Colon (tissue), 2 donors: ENCODE results near the gene TCEAL5.
"Not testable (repeated sequence)": the region's sequence is repeated elsewhere in the genome, so short reads cannot be mapped to it uniquely, and the experiment has no call there.

ENCODE experiments used
- FAIRE-seq: peaks from 2 replicates; lab custom pipeline; 2012; peaks lifted over from hg19 to GRCh38; lab: Jason Lieb, UNC
- donor health status: control.
- donor health status: control.

The TCEAL5 gene

GRCh38 chrX:103233263-103233662 is 43.3 kb downstream of the TCEAL5 start:
- FAIRE-seq, result no peak

- not testable (repeated sequence) for FAIRE-seq
Observed at GRCh38 chrX:103225918-103226317, 50.6 kb downstream of the TCEAL5 start.
